ENCODE results near the gene KRT39. TPM values are rescaled to one million over a fixed set of nuclear protein-coding genes. Genes with fewer than 3 reads are reported as not detected.

The KRT39 gene
- total RNA-seq, 4 donors from 2014 or later: not detected

GRCh38 chr17:40951011-40951622 lies 15.6 kb downstream of the KRT39 start:
- H3K36me3 ChIP-seq: no peaks in the 10 kb centered on the region
- peaks cover 35% of the 10 kb centered on the region for H3K27me3 ChIP-seq
- no peak overlapping the region for H3K27ac ChIP-seq
- no peaks in the 10 kb centered on the region for H3K4me1 ChIP-seq
- no peaks in the 10 kb centered on the region for H3K9me3 ChIP-seq
- TF ChIP-seq, protein P1, sequence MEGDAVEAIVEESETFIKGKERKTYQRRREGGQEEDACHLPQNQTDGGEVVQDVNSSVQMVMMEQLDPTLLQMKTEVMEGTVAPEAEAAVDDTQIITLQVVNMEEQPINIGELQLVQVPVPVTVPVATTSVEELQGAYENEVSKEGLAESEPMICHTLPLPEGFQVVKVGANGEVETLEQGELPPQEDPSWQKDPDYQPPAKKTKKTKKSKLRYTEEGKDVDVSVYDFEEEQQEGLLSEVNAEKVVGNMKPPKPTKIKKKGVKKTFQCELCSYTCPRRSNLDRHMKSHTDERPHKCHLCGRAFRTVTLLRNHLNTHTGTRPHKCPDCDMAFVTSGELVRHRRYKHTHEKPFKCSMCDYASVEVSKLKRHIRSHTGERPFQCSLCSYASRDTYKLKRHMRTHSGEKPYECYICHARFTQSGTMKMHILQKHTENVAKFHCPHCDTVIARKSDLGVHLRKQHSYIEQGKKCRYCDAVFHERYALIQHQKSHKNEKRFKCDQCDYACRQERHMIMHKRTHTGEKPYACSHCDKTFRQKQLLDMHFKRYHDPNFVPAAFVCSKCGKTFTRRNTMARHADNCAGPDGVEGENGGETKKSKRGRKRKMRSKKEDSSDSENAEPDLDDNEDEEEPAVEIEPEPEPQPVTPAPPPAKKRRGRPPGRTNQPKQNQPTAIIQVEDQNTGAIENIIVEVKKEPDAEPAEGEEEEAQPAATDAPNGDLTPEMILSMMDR (IDR thresholded peaks at IDR 0.05): no peak
- no peak for TF ChIP-seq POLR2AphosphoS5 (IDR thresholded peaks at IDR 0.05)
- TF ChIP-seq EP300 (IDR thresholded peaks at IDR 0.05): no peak
- TF ChIP-seq POLR2A (IDR thresholded peaks at IDR 0.05): no peak
- WGBS, 2 donors (ENCODE audit: low coverage in 1 of 2): 100% methylated on average over 1 to 2 of the region's 2 CpGs
- H3K4me3 ChIP-seq: no peak overlapping the region
- no peak for ATAC-seq

DNA sequence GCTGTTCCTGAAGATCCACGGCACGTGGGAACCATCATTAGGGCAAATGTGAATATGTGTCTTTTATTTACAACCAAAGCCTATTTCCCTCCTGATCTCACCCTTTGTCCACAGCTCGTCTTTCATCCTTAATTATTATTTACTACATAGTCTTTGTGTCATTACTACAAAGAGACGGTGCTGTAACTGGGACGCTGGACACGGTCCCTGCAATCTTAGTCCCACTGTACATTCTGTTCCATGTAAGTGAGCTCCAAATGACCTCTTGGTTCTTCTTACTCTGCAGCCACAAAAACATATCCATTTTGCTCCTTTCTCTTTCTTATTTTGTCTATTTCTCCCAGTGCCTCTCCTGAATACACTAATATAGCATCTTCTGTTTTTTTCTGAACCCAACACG lies 16.6 kb downstream of the KRT39 start:
- 74 to 89% methylated on average over 6 to 7 of the region's 7 CpGs for WGBS, 2 donors (ENCODE audit: low coverage in 1 of 2)
- peaks cover 32% of the 10 kb centered on the region for H3K27me3 ChIP-seq
- TF ChIP-seq, protein P1 (IDR thresholded peaks at IDR 0.05): no peak
- TF ChIP-seq EP300 (IDR thresholded peaks at IDR 0.05): no peak
- TF ChIP-seq POLR2A (IDR thresholded peaks at IDR 0.05): no peak
- no peak for TF ChIP-seq POLR2AphosphoS5 (IDR thresholded peaks at IDR 0.05)
- H3K4me3 ChIP-seq: no peak overlapping the region
- no peaks in the 10 kb centered on the region for H3K9me3 ChIP-seq
- no peak for ATAC-seq
- H3K4me1 ChIP-seq: no peaks in the 10 kb centered on the region
- H3K27ac ChIP-seq: no peak overlapping the region
- H3K36me3 ChIP-seq: no peaks in the 10 kb centered on the region

- H3K36me3 ChIP-seq: no peaks in the 10 kb centered on the region
- WGBS, 2 donors (ENCODE audit: low coverage in 1 of 2): 26 to 48% methylated on average over 3 to 8 of the region's 10 CpGs
- no peaks in the 10 kb centered on the region for H3K4me1 ChIP-seq
- no peak overlapping the region for H3K27ac ChIP-seq
- ATAC-seq: no peak
- no peaks in the 10 kb centered on the region for H3K9me3 ChIP-seq
- H3K27me3 ChIP-seq: peaks cover 35% of the 10 kb centered on the region
- TF ChIP-seq EP300 (IDR thresholded peaks at IDR 0.05) (no peak), POLR2A (IDR thresholded peaks at IDR 0.05) (no peak), POLR2AphosphoS5 (IDR thresholded peaks at IDR 0.05) (no peak)
- TF ChIP-seq, protein P1 (IDR thresholded peaks at IDR 0.05): no peak
- H3K4me3 ChIP-seq: no peak overlapping the region
Observed at GRCh38 chr17:40949418-40949817, 17.3 kb downstream of the KRT39 start.

GRCh38 chr17:40947929-40948328 lies 18.8 kb downstream of the KRT39 start:
- 61 to 69% methylated on average over 2 of the region's 2 CpGs for WGBS, 2 donors (ENCODE audit: low coverage in 1 of 2)
- Histone ChIP-seq H3K36me3 (no peaks in the 10 kb centered on the region), H3K4me1 (no peaks in the 10 kb centered on the region), H3K27me3 (peaks cover 35% of the 10 kb centered on the region), H3K27ac (no peak overlapping the region), H3K4me3 (no peak overlapping the region), H3K9me3 (no peaks in the 10 kb centered on the region)
- no peak for ATAC-seq
- TF ChIP-seq, protein P1 (IDR thresholded peaks at IDR 0.05): no peak
- no peak for TF ChIP-seq EP300 (IDR thresholded peaks at IDR 0.05)
- TF ChIP-seq POLR2A (IDR thresholded peaks at IDR 0.05): no peak
- no peak for TF ChIP-seq POLR2AphosphoS5 (IDR thresholded peaks at IDR 0.05)

DNA sequence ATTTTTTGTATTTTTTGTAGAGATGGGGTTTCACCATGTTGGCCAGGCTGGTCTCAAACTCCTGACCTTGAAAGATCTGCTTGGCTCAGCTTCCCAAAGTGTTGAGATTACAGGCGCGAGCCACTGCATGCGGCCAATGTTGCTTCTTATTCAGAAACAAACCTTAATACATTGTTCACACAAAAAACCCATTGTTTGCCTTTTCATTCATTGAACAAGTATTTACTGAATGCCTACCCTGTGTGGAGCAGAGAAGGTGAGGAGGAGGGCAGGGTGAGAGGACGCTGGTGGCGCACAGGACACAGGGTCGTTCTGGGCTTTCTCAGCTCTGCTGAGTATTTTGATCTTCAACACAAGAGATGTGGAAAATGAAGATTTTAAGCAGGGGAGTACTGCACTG lies 21.3 kb downstream of the KRT39 start:
- H3K27me3 ChIP-seq: peaks cover 35% of the 10 kb centered on the region
- 87% methylated on average over 3 of the region's 6 CpGs; no CpG with 5 or more reads in 1 of the 2 donors for WGBS, 2 donors (ENCODE audit: low coverage in 1 of 2)
- no peak for ATAC-seq
- H3K4me1 ChIP-seq: no peaks in the 10 kb centered on the region
- no peaks in the 10 kb centered on the region for H3K36me3 ChIP-seq
- no peaks in the 10 kb centered on the region for H3K9me3 ChIP-seq
- no peak overlapping the region for H3K27ac ChIP-seq
- no peak overlapping the region for H3K4me3 ChIP-seq
- TF ChIP-seq, protein P1 (IDR thresholded peaks at IDR 0.05): no peak
- TF ChIP-seq EP300 (IDR thresholded peaks at IDR 0.05) (no peak), POLR2AphosphoS5 (IDR thresholded peaks at IDR 0.05) (no peak), POLR2A (IDR thresholded peaks at IDR 0.05) (no peak)
